HG02870 (cell line): ENCODE measurements around the gene DHDDS.
"Not testable (repeated sequence)": the region's sequence is repeated elsewhere in the genome, so short reads cannot be mapped to it uniquely, and the experiment has no call there.

Experiments
- ATAC-seq: cut with Tn5 transposase; IDR thresholded peaks from one replicate; pipeline ENCODE4 v1.9.1; 2021; ENCODE audit warnings: mild to moderate bottlenecking, moderate library complexity; ENCODE audit not compliant: unreplicated experiment

The DHDDS gene

DNA sequence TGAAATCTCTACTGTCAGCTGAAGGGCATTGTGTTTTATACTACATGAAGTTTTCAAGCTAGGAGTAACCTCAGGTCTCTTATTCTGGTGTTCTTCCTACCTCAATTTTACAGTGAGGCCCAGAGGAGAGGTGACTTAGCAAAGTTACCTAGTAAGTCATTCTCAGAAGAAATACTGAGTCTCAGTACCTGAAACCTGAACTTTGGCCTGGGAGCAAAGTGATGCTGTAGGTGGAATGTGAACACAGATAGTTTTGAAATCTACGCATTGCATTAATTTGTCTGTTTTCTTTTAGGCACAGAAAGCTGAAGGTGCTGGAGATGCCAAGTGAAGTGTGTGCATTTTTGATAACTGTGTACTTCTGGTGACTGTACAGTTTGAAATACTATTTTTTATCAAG lies 42.7 kb downstream of the DHDDS start:
- ATAC-seq: no peak

DNA sequence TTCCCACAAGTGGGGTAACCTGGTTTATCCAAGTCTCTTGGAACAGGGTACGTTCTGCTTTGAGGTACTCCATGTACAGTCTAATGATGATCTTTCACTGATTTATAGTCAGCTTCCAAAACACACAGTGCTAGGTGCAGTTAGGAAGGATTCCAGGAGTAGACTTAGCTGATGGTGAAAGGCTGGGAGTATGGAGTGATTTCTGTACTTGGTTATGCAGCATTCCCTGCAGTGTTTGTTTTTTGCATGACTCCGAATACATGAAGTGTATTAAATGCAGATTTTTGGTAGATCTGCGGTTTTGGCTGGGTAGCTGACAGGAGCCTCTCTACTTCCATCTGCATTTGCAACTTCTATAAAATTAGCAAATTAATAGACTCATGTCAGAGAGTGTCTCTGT lies 43.9 kb downstream of the DHDDS start:
- no peak for ATAC-seq

DNA sequence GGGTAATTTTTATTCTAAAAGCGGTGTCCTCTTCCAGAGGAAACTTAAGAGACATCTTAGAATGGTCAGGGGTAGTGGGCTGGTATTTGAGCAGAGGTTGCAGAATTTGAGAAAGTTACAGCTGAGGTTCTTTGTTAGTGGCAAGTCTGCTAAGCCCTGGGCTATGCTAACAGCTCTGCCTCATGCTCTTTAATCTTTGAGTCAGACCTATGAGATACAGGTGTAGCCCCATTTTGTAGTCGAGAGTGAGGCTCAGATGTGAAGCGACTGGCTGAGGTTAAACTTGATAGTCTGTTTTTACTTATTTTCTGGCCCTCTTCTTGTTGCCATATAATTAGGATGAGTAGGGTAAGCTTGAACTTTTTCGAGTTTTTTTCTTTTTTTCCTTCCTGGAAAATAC lies 44.8 kb downstream of the DHDDS start:
- ATAC-seq: no peak

DNA sequence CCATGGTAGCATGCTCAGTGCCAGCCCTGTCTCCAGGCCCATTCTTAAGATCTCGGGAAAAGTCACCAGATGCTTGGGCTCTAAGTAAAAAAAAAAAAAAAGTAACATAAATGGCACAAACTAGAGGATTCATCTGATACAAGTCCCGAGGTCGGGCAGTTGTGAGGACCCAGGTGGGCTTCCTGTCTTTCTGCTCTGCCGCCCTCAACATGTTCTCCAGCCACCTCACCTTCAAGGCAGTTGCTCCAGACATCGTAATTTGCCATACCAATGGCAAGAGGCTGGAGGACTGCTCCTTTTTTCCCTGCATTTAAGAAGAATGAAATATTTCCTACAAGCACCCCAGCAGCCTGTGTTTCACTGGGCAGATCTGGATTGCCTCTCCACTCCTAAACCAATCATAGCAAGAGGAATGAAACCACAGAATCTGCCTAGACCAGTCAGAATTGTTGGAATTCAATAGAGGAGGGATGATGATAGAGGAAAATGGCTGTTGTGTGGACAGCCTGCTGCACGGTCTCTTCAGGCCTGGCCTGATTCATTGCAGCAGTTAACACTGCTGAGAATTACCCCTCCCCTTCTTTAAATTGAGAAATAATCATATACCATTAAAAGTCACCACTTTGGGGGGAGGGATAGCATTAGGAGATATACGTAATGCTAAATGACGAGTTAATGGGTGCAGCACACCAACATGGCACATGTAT lies 45.5 kb downstream of the DHDDS start:
- no peak for ATAC-seq

DNA sequence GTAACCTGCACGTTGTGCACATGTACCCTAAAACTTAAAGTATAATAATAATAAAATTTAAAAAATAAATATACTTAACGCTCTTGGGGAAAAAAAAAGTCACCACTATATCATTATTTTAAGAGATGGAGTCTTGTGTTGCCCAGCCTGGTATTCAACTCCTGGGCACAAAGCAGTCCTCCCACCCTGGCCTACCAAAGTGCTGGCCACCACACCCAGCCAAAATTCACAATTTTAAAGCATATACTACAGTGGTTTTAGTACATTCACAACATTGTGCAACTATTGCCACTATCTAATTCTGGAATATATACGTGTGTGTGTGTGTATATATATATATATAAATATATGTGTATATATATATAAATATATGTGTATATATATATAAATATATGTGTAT lies 46.0 kb downstream of the DHDDS start:
- no peak for ATAC-seq

DNA sequence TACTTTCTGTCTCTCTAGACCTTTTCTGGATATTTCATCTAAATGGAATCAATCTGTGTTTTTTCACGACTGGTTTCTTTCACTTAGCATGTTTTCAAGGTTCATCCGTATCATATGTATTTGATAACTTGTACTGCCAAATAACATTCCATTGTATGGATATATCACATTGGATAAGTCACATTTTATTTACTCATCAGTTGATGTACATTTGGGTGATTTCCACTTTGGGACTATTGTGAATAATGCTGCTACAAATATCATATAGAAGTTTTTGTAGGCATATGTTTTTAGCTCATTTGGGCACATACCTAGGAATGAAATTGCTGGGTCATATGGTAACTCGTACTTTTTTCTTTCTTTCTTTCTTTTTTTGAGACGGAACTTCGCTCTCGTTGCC lies 46.9 kb downstream of the DHDDS start:
- ATAC-seq: no peak

DNA sequence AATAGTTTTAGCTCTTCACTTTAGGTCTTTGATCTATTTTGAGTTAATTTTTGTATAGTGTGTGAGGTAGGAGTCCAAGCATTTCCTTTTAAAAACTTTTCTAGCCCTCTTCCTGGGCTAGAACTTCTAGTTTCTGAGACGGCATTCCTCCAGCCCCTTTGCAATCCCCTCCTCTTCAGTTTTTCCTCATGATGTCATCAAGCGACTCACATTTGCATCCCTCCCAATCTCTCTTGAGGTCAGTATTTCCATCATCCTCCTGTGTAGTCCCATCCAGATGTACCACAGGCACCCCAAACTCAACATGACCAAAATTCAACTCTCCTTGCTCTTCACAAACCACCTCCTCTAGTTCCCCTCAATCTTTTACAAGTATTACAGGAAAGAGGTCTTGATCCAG lies 50.8 kb downstream of the DHDDS start:
- ATAC-seq: no peak

DNA sequence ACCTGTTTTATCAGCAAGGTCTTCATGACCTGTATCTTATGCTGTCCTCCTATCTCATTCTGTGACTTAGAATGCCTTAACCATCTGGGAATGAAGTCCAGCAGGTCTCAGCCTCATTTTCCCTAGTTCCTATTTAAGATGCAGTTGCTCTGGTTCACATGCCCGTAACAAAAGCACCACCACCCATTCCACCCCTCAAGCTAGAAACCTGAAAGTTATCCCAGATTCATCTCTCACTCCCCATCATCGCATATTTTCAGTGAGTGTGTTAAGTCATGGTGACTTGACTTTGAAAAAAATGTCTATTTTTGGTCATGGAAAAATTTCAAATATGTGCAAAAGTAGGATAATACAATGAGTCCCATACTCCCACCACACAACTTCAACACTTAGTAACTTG lies 51.9 kb downstream of the DHDDS start:
- no peak for ATAC-seq

DNA sequence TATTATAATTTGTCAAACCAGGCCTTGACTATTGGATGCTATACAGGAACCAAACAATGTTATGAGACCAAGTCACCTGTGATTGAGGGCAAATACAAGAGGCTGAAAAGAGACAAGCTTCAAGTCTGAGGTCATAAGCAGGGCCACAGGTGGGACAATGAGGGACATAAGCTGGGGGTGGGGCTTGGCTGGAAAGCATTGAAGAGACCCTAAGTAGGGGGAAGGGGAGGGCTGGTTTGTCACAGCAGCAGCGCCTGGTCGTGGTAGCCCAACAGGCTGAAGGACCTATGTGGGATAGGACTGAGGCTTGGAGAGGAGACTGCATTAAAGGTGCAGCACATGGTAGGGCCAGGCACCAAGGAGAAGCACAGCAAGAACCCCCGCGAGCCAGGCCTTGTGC lies 58.0 kb downstream of the DHDDS start:
- no peak for ATAC-seq

DNA sequence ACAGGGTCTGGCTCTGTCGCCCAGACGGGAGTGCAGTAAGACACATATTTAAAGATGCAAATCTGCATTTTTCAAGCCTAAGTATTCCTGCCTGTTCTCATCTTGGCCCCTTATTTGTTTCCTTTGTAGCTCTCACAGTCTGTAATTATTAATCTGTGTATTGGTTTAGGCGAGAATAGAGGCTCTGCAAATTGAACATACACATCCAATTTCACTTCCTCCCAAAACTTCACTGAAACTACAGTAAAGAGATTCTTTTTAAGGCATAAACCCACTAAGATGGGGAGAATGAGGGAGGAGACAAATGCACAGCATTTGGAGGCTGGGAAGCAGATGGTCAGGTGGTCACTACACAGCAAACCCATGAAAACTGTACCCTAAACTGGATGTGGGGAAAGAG lies 61.1 kb downstream of the DHDDS start:
- no peak for ATAC-seq

DNA sequence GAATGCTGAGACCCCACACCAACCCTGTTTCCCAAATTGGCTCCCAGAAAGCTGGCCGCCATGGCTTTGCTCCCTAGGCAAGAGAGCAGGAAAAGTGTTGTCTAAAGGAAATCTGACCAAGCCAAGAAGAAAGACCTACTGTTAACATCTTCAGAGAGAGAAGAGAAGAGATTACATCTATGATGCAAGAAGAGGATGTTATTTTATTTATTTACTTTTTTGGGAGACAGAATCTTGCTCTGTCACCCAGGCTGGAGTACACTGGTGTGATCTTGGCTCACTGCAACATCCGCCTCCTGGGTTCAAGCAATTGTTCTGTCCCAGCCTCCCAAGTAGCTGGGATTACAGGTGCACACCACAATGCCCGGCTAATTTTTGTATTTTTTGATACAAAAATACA lies 61.8 kb downstream of the DHDDS start:
- no peak for ATAC-seq

DNA sequence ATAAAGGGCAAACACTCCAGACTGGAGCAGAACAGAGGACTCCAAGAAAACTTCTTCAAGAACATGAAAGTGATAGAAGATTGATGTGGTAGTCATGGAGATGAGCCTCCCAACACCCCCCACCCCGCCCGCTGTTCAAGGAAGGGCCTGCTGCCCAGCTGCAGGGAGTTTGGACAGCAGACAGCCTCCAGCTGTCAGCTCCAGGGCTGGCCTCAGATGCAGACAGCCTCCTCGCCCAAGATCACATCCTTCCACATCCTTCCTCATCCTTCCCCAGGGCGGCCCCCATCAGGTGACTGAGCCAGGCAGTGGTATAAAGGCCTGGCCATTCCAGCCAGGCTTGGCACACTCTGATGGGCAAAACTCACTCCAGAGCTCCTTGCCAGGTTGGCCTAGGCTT lies 64.7 kb downstream of the DHDDS start:
- no peak for ATAC-seq

DNA sequence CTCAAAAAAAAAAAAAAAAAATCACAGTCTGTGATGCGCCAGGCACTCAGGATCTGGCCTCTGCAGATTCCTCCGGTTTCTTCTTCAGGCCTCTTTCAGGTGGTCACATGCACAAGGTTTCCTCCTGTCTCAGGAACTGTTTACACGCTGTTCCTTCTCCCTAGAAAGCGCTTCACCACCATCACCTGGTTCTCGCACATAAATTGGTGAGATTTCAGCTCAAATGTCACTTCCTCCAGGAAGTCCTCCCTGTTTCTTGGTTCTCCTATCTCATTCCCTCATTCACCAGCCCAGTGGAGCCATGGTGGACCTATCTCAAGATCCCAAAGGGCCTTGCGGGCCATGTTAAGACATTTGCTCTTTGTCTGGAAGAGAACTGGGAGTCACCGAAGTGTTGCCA lies 66.8 kb downstream of the DHDDS start:
- no peak for ATAC-seq

DNA sequence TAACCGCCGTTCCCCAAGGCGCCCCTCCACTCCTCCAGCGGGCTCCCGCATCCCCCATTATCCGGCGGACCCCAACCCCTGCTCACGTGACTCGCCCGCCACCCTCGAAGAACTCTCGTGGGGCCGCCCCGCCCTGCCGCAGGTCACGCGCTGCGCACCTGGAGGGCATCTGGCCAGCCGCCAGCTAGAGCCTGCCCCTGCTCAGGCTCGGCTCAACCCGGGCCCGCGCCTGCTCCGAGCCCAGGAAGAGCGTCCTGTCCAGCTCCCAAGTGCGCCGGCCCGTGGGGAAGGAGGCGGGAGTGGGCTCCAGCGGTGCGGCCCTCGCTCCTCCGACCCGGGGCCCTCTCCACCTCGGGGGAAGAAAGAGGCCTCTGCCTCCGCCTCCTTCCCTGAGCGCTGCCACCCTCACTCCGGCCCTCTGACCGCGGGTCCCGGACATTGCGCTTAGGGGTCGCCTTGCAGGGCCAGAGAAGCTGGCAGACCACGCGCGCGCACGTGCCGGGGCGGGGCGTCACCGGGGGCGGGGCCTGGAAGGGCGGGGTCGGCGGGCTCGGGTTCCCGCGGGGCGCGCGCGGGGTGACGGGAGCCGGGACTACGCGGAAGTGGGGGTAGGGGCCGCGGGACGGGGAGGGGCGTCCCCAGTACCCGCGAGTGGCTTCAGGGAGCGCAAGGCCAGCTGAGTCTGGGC lies 68.5 kb downstream of the DHDDS start:
- ATAC-seq: peak; percentile 61

DNA sequence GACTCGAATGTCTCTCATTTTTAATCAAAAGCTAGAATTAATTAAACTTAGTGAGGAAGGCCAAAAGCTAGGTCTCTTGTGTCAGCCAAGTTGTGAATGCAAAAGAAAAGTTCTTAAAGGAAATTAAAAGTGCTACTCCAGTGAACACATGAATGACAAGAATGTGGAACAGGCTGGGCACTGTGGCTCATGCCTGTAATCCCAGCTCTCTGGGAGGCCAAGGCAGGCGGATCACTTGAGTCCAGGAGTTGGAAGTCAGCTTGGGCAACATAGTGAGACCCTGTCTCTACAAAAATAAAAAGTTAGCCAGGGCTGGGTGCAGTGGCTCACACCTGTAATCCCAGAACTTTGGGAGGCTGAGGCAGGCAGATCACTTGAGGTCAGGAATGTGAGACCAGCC lies 78.6 kb downstream of the DHDDS start:
- not testable (repeated sequence) for ATAC-seq

DNA sequence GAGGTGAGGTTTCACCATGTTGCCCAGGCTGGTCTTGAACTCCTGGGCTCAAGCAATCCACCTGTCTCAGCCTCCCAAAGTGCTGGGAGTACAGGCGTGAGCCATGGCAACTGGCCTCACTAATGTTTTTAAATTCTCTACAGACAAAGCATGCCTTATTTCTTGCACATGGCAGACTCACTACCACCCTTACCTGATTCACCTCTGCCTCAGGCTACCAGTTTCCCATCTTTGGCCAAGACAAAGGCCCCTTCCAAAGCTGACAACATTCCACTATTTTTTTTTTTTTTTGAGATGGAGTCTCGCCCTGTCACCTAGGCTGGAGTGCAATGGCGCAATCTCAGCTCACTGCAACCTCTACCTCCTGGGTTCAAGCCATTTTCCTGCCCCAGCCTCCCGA lies 83.7 kb downstream of the DHDDS start:
- not testable (repeated sequence) for ATAC-seq

DNA sequence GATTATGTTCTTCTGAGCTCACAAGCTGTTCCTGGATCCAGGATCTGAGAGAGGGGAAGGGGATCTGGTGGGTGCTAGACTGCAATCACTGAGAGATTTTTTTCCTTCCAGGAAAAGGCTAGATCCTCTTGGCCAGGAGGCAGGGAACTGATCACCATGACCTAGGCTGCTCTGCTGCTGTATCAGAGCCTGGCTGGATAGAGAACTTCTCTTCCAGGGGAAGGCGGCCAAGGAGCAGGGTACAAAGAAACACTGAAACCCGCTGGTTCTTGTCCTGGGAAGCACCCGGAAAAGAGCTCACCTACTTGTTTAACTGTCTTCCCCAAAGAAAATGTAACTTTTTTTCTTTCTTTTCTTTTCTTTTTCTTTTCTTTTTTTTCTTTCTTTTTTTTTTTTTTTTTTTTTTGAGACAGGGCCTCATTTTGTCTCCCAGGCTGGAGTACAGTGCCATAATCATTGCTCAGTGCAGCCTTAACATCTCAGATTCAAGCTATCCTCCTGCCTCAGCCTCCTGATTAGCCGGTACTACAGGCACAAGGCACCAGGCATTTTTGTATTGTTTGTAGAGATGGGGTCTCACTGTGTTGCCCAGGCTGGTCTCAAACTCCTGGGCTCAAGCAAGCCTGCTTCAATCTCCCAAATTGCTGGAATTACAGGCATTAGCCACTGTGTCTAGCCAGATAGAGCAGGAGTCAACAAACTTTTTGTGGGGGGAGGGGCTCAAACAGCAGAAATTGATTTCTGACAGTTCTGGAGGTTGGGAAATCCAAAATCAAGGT lies 85.1 kb downstream of the DHDDS start:
- no peak for ATAC-seq

DNA sequence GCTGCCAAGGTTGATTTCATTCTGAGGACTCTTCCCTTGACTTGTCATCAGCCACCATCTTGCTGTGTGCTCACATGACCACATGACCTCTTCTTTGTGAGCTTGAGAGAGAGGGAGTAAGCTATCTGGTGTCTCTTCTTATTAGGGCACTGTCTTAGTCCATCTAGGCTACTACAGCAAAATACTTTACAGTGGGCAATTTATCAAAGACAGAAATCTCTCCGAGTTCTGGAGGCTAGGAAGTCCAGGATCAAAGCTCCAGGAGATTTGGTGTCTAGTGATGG lies 85.6 kb downstream of the DHDDS start:
- ATAC-seq: no peak

DNA sequence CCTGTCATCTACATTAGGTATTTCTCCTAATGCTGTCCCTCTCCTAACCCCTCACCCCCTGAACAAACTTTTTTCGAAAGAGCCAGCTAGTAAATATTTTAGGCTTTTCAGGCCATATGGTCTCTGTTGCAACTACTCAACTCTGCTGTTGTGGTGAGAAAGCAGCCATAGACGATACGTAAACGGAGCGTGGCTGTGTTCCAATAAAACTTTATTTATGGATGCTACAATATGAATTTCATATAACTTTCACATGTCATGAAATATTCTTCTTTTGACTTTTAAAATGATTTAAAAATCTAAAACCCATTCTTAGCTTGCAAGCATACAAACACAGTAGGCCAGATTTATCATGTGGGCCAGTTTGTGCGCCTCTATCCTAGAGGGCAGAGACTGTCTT lies 86.2 kb downstream of the DHDDS start:
- no peak for ATAC-seq

DNA sequence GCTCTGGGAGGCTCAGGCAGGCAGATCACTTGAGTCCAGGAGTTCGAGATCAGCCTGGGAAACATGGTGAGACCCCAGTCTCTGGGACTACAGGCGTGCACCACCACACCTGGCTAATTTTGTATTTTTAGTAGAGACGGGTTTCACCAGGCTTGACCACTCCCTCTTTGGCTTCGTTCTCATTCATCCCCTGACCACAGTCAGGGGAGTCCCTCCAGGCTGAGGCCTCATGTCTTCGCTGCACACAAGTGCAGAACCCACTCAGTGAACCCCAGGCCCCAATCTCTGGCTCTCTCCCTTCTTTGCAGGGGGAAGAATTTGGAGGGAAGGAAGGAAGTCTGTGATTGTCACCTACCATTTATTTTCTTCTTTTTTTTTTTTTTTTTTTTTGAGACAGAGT lies 88.2 kb downstream of the DHDDS start:
- ATAC-seq: no peak
